ENCODE measurements around the gene PLBD2.

The PLBD2 gene

GRCh38 chr12:113373440-113373839, 15.1 kb downstream of the PLBD2 start:
- DNase-seq = no peak

- DNase-seq = no peak
Measured at GRCh38 chr12:113373969-113374368, 15.6 kb downstream of the PLBD2 start.

GRCh38 chr12:113374823-113375428, 16.5 kb downstream of the PLBD2 start:
- no peak for DNase-seq

GRCh38 chr12:113378291-113378690, 19.9 kb downstream of the PLBD2 start:
- DNase-seq = no peak

- DNase-seq = no peak
Measured at GRCh38 chr12:113381220-113381619, 22.8 kb downstream of the PLBD2 start.

- DNase-seq = no peak
Measured at GRCh38 chr12:113382206-113382605, 23.8 kb downstream of the PLBD2 start.

GRCh38 chr12:113384778-113385177, 26.4 kb downstream of the PLBD2 start:
- no peak for DNase-seq

GRCh38 chr12:113385282-113385882, 27.0 kb downstream of the PLBD2 start:
- no peak for DNase-seq

GRCh38 chr12:113386866-113387566, 28.6 kb downstream of the PLBD2 start:
- no peak for DNase-seq

- no peak for DNase-seq
Measured at GRCh38 chr12:113387631-113388030, 29.2 kb downstream of the PLBD2 start.

GRCh38 chr12:113388351-113388750, 30.0 kb downstream of the PLBD2 start:
- DNase-seq = no peak

GRCh38 chr12:113390064-113391043, 32.0 kb downstream of the PLBD2 start:
- no peak for DNase-seq

- no peak for DNase-seq
Measured at GRCh38 chr12:113391145-113391544, 32.8 kb downstream of the PLBD2 start.

GRCh38 chr12:113391650-113392337, 33.4 kb downstream of the PLBD2 start:
- DNase-seq = no peak

GRCh38 chr12:113392520-113392919, 34.1 kb downstream of the PLBD2 start:
- DNase-seq = no peak

GRCh38 chr12:113392988-113393579, 34.7 kb downstream of the PLBD2 start:
- DNase-seq = no peak

- DNase-seq = no peak
Measured at GRCh38 chr12:113393749-113394148, 35.4 kb downstream of the PLBD2 start.

GRCh38 chr12:113395119-113395518, 36.7 kb downstream of the PLBD2 start:
- DNase-seq = no peak

- DNase-seq = no peak
Measured at GRCh38 chr12:113396200-113396599, 37.8 kb downstream of the PLBD2 start.

GRCh38 chr12:113396828-113397496, 38.6 kb downstream of the PLBD2 start:
- DNase-seq = no peak

GRCh38 chr12:113397497-113398197, 39.3 kb downstream of the PLBD2 start:
- DNase-seq = no peak
